ENCODE data around the gene PGD. TPM values are rescaled to one million over a fixed set of nuclear protein-coding genes. Genes with fewer than 3 reads are reported as not detected.

Gene PGD
- total and polyA plus RNA-seq, 10 of the 15 experiments (the other 5 are each of a cell fraction or from before 2014, with no cell fraction given): 108 to 262 (median 171) TPM

DNA sequence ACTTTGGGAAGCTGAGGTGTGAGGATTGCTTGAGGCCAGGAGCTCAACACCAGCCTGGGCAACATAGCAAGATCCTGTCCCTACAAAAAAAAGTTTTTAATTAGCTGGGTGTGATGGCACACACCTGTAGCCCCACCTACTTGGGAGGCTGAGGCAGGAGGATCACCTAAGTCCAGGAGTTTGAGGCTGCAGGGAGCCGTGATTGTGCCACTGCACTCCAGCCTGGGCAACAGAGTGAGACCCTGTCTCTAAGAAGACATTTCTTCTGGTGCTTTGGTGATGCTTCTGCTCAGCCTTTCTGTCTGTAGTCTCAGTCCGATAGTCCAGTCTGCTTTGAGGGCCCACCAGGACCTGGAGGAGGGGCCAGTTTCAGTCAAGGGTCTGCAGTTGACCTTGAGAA, 8.3 kb downstream of the PGD start (continued):
- TF ChIP-seq, protein P1, sequence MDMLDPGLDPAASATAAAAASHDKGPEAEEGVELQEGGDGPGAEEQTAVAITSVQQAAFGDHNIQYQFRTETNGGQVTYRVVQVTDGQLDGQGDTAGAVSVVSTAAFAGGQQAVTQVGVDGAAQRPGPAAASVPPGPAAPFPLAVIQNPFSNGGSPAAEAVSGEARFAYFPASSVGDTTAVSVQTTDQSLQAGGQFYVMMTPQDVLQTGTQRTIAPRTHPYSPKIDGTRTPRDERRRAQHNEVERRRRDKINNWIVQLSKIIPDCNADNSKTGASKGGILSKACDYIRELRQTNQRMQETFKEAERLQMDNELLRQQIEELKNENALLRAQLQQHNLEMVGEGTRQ (IDR thresholded peaks at IDR 0.05; ENCODE audit: borderline replicate concordance, low read depth, low read length): no peak
- TF ChIP-seq RB1 (IDR thresholded peaks at IDR 0.05; ENCODE audit: borderline replicate concordance): no peak

DNA sequence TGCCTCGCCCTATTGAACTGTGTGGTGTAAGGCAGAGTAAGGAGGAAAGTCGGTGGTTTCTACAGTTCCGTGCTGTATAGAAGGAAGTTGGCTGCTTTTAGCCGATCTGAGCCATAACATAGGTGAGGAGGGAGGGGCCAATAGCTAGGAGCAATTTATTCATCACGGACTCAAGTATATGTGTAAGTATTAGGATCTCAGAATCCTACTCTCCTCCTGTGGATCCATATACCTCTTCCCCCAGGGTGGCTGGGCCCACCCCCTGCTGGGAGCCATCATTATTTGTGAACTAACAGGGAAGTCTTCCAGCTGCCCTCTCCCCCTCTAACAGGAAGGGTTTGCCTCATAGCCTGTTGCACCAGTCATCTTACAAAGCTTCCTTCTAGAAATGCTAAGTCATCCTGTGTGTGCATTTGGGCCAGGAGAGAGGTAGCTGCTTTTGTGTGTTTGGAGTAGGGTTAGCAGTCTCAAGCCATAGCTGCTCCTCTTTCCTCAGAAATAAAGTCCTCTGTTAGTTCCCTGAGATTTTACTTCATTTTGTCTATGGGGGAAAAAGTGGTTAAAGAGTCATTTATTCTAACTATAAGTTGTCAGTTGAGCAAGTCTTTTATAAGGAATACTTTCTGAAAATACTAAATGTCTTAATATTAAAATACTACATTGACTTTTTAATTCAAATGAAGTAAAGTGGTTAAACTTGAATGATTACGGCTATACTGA, 16.5 kb downstream of the PGD start:
- BruUV-seq (replicated peaks): no TSS peak

More for the DNA sequence above, 16.5 kb downstream of the PGD start:
- ChIA-PET POLR2A (interaction anchor here (0.6 kb wide), 1 partner anchor 404 kb away, joined by 5 read pairs; no protein-coding TSS in a partner anchor), RAD21 (ENCODE audit: unreplicated experiment) (interaction anchor here (1.7 kb wide), 1 partner anchor 205 kb away, joined by 3 read pairs; the partner anchor contains the start of gene KIF1B), CTCF (interaction anchor here (0.6 to 1.6 kb wide), 2 partner anchors 15 to 69 kb away, joined by 4 to 5 read pairs; no protein-coding TSS in a partner anchor), SMC1A (ENCODE audit: uncharacterized antibody, unreplicated experiment) (no interaction called here)
- no peak overlapping the region for H3K27ac ChIP-seq (ENCODE audit: control insufficient read depth, insufficient read depth)
- no peak for FAIRE-seq
- H2AFZ ChIP-seq (ENCODE audit: control insufficient read depth, low read depth, low read length): no peak overlapping the region
- H3K36me3 ChIP-seq (ENCODE audit: control insufficient read depth in 2 of 2, insufficient read depth in 2 of 2, low read length in 1 of 2): peaks cover 21 to 37% of the 10 kb centered on the region in 2 experiments
- H3K4me1 ChIP-seq (ENCODE audit: control insufficient read depth, insufficient read depth, low read length): no peaks in the 10 kb centered on the region
- no peak overlapping the region for H3K4me3 ChIP-seq
- TF ChIP-seq, protein P2, sequence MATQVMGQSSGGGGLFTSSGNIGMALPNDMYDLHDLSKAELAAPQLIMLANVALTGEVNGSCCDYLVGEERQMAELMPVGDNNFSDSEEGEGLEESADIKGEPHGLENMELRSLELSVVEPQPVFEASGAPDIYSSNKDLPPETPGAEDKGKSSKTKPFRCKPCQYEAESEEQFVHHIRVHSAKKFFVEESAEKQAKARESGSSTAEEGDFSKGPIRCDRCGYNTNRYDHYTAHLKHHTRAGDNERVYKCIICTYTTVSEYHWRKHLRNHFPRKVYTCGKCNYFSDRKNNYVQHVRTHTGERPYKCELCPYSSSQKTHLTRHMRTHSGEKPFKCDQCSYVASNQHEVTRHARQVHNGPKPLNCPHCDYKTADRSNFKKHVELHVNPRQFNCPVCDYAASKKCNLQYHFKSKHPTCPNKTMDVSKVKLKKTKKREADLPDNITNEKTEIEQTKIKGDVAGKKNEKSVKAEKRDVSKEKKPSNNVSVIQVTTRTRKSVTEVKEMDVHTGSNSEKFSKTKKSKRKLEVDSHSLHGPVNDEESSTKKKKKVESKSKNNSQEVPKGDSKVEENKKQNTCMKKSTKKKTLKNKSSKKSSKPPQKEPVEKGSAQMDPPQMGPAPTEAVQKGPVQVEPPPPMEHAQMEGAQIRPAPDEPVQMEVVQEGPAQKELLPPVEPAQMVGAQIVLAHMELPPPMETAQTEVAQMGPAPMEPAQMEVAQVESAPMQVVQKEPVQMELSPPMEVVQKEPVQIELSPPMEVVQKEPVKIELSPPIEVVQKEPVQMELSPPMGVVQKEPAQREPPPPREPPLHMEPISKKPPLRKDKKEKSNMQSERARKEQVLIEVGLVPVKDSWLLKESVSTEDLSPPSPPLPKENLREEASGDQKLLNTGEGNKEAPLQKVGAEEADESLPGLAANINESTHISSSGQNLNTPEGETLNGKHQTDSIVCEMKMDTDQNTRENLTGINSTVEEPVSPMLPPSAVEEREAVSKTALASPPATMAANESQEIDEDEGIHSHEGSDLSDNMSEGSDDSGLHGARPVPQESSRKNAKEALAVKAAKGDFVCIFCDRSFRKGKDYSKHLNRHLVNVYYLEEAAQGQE (IDR thresholded peaks at IDR 0.05; ENCODE audit: low read depth, low read length): no peak
- TF ChIP-seq, protein P3, sequence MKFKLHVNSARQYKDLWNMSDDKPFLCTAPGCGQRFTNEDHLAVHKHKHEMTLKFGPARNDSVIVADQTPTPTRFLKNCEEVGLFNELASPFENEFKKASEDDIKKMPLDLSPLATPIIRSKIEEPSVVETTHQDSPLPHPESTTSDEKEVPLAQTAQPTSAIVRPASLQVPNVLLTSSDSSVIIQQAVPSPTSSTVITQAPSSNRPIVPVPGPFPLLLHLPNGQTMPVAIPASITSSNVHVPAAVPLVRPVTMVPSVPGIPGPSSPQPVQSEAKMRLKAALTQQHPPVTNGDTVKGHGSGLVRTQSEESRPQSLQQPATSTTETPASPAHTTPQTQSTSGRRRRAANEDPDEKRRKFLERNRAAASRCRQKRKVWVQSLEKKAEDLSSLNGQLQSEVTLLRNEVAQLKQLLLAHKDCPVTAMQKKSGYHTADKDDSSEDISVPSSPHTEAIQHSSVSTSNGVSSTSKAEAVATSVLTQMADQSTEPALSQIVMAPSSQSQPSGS (IDR thresholded peaks at IDR 0.05; ENCODE audit: low read length): no peak
- no peak for TF ChIP-seq GABPA (IDR thresholded peaks at IDR 0.05; ENCODE audit: low read depth)
- TF ChIP-seq, protein P4, sequence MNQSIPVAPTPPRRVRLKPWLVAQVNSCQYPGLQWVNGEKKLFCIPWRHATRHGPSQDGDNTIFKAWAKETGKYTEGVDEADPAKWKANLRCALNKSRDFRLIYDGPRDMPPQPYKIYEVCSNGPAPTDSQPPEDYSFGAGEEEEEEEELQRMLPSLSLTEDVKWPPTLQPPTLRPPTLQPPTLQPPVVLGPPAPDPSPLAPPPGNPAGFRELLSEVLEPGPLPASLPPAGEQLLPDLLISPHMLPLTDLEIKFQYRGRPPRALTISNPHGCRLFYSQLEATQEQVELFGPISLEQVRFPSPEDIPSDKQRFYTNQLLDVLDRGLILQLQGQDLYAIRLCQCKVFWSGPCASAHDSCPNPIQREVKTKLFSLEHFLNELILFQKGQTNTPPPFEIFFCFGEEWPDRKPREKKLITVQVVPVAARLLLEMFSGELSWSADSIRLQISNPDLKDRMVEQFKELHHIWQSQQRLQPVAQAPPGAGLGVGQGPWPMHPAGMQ (IDR thresholded peaks at IDR 0.05; ENCODE audit: borderline replicate concordance): no peak
- 64% methylated on average over 6 of the region's 6 CpGs for WGBS (ENCODE audit: insufficient coverage, insufficient replicate concordance, low lambda C conversion rate, missing lambda C conversion rate)
- intact Hi-C loops (cut with micrococcal nuclease; ENCODE audit: unreplicated experiment) (no loop called here), in situ Hi-C loops (cut with MboI) (no loop called here)
- H3K9me3 ChIP-seq (replicated peaks; ENCODE audit: control insufficient read depth, insufficient read depth, low read length): no peaks in the 10 kb centered on the region
- no peaks in the 10 kb centered on the region for H3K27me3 ChIP-seq (replicated peaks in 1 of 2; ENCODE audit: control insufficient read depth in 2 of 2, insufficient read depth in 2 of 2, low read length in 1 of 2)
- no peak overlapping the region for H3K9ac ChIP-seq (ENCODE audit: control insufficient read depth, insufficient read depth, low read length)
- DNase-seq (ENCODE audit: low read depth, low spot score): no peak
- ATAC-seq: no peak
- no peaks in the 10 kb centered on the region for H3K79me2 ChIP-seq (ENCODE audit: control insufficient read depth, insufficient read depth, low read length)
- no peaks in the 10 kb centered on the region for H4K20me1 ChIP-seq (ENCODE audit: control insufficient read depth, insufficient read depth)
- no peak overlapping the region for H3K4me2 ChIP-seq (ENCODE audit: control insufficient read depth, insufficient read depth)

Measured in GM12878 (cell line).